ENCODE results near the gene C3AR1. TPM values are rescaled to one million over a fixed set of nuclear protein-coding genes. Genes with fewer than 3 reads are reported as not detected.
A peak's percentile ranks its signal among the peaks of the same experiment; 100 is the strongest.
"Not testable (repeated sequence)": the region's sequence is repeated elsewhere in the genome, so short reads cannot be mapped to it uniquely, and the experiment has no call there.

The C3AR1 gene
- total and polyA plus RNA-seq, 2 of the 13 experiments (the other 11 are each of a cell fraction or from before 2014, with no cell fraction given) = not detected

- BruUV-seq (replicated peaks) = no TSS peak
- intact Hi-C loops (cut with micrococcal nuclease; ENCODE audit: unreplicated experiment) = no loop called here
- no peaks in the 10 kb centered on the region for H3K79me2 ChIP-seq (ENCODE audit: insufficient read depth, low read length)
- DNase-seq (ENCODE audit: low spot score) (no peak), FAIRE-seq (no peak), ATAC-seq (no peak)
- peaks cover 0 to 2% of the 10 kb centered on the region in 2 experiments; a peak in 1 of 5 replicates for H3K27me3 ChIP-seq (ENCODE audit: control insufficient read depth in 1 of 2, insufficient read depth in 2 of 2, low read length in 2 of 2)
- no peaks in the 10 kb centered on the region for H4K20me1 ChIP-seq (ENCODE audit: insufficient read depth, low read length)
- TF ChIP-seq DZIP1 (CRISPR knock-in tag; IDR thresholded peaks at IDR 0.05) (no peak), ZNF607 (CRISPR knock-in tag; IDR thresholded peaks at IDR 0.05; ENCODE audit: borderline replicate concordance) (no peak), SIX4 (CRISPR knock-in tag; IDR thresholded peaks at IDR 0.05) (no peak), CEBPB (IDR thresholded peaks at IDR 0.05; ENCODE audit: borderline replicate concordance, low read depth, low read length) (peak; percentile 52; the same call in 1 of the 2 replicates)
- in situ Hi-C loops (cut with HindIII; ENCODE audit: extremely low pct_ligation_motif_present, low pct_unique_long_range_greater_than_20kb) = no loop called here
- H3K36me3 ChIP-seq (replicated peaks in 1 of 2; ENCODE audit: control insufficient read depth in 1 of 2, insufficient read depth in 2 of 2, low read length in 2 of 2) = no peaks in the 10 kb centered on the region
- WGBS (ENCODE audit: low lambda C conversion rate) = 38% methylated on average over 6 of the region's 6 CpGs
- H3K9me3 ChIP-seq (ENCODE audit: low read length) = no peaks in the 10 kb centered on the region
- no peak overlapping the region for H3K4me2 ChIP-seq (ENCODE audit: low read depth, low read length)
- H3K4me1 ChIP-seq (ENCODE audit: insufficient read depth, low read length) = peaks cover 11% of the 10 kb centered on the region
- H2AFZ ChIP-seq (ENCODE audit: low read length) = no peak overlapping the region
- H3K27ac ChIP-seq (ENCODE audit: extremely low read length, insufficient read depth, low read length) = no peak overlapping the region
- H3K4me3 ChIP-seq (replicated peaks in 1 of 3; ENCODE audit: insufficient read depth in 1 of 3, low read depth in 2 of 3, low read length in 3 of 3) = no peak overlapping the region
- no peak overlapping the region for H3K9ac ChIP-seq (ENCODE audit: insufficient read depth, low read depth, low read length)
- CTCF ChIA-PET (ENCODE audit: low intra/inter-chr PET ratio, low total read pairs) = no interaction called here
- POLR2A ChIA-PET = no interaction called here
Measured at GRCh38 chr12:8075935-8076334, 9.8 kb upstream of the C3AR1 start.

GRCh38 chr12:8071820-8072219, 5.7 kb upstream of the C3AR1 start:
- FAIRE-seq; H3K27ac ChIP-seq (ENCODE audit: extremely low read length, insufficient read depth, low read length); H3K4me3 ChIP-seq (replicated peaks in 1 of 3; ENCODE audit: insufficient read depth in 1 of 3, low read depth in 2 of 3, low read length in 3 of 3); H3K4me1 ChIP-seq (ENCODE audit: insufficient read depth, low read length); H2AFZ ChIP-seq (ENCODE audit: low read length); H3K9ac ChIP-seq (ENCODE audit: insufficient read depth, low read depth, low read length); H4K20me1 ChIP-seq (ENCODE audit: insufficient read depth, low read length); H3K79me2 ChIP-seq (ENCODE audit: insufficient read depth, low read length); DNase-seq (ENCODE audit: low spot score); CTCF ChIA-PET (ENCODE audit: low intra/inter-chr PET ratio, low total read pairs); H3K4me2 ChIP-seq (ENCODE audit: low read depth, low read length); POLR2A ChIA-PET; H3K36me3 ChIP-seq (replicated peaks in 1 of 2; ENCODE audit: control insufficient read depth in 1 of 2, insufficient read depth in 2 of 2, low read length in 2 of 2); in situ Hi-C loops (cut with HindIII; ENCODE audit: extremely low pct_ligation_motif_present, low pct_unique_long_range_greater_than_20kb); intact Hi-C loops (cut with micrococcal nuclease; ENCODE audit: unreplicated experiment); H3K27me3 ChIP-seq (ENCODE audit: control insufficient read depth in 1 of 2, insufficient read depth in 2 of 2, low read length in 2 of 2); BruUV-seq (replicated peaks); ATAC-seq; H3K9me3 ChIP-seq (ENCODE audit: low read length): not testable (repeated sequence)
- WGBS (ENCODE audit: low lambda C conversion rate) = 21% methylated on average over 3 of the region's 3 CpGs

All from HepG2 (cell line).